IMR-90 (cell line): ENCODE data around the gene TM2D1. TPM values are rescaled to one million over a fixed set of nuclear protein-coding genes. Genes with fewer than 3 reads are reported as not detected.
"Not testable (repeated sequence)": the region's sequence is repeated elsewhere in the genome, so short reads cannot be mapped to it uniquely, and the experiment has no call there.

Experiments
- ATAC-seq: fragments of 200-7000 bp; cut with Tn5 transposase; 2 replicates; pipeline ENCODE4 v1.9.1; 2020; ENCODE audit warnings: low read depth, mild to moderate bottlenecking, moderate library complexity
- BruUV-seq: library from RNA; stranded (reverse); fragments of 400-500 nt; replicated peaks from 2 replicates; lab custom pipeline; 2021; lab: Mats Ljungman, UMichigan
- CTCF ChIA-PET: fragments of 300-600 bp; formaldehyde crosslinking; extraction: SDS; loops from one replicate; lab custom pipeline; 2021; ENCODE audit warnings: antibody characterized with exemption; lab: Yijun Ruan, JAX
- POLR2A ChIA-PET: fragments of 300-600 bp; sonication (Branson Sonifier 250); formaldehyde crosslinking; loops from one replicate; lab custom pipeline; 2022; ENCODE audit warnings: antibody characterized with exemption; ENCODE audit not compliant: unreplicated experiment; lab: Charles Lee
- DNase-seq: peaks from one replicate; pipeline ENCODE4 v3.0.0; 2013
- H2AFZ ChIP-seq: replicated peaks from 2 replicates; pipeline ENCODE3; 2013; ENCODE audit warnings: low read length, mild to moderate bottlenecking; ENCODE audit not compliant: poor library complexity
- H2AK5ac ChIP-seq: 2 replicates; pipeline ENCODE4 v1.6.1; 2013; ENCODE audit warnings: low read depth, low read length, inconsistent platforms
- H2AK9ac ChIP-seq: replicated peaks from 2 replicates; pipeline ENCODE3; 2013; ENCODE audit warnings: mild to moderate bottlenecking, low read depth, low read length, moderate library complexity; ENCODE audit not compliant: poor library complexity
- H2BK120ac ChIP-seq: 2 replicates; pipeline ENCODE4 v1.6.1; 2013; ENCODE audit warnings: low read depth, low read length, inconsistent platforms
- H2BK15ac ChIP-seq: 3 replicates; pipeline ENCODE4 v1.6.1; 2013; ENCODE audit warnings: low read depth, low read length, inconsistent platforms
- H2BK20ac ChIP-seq: 2 replicates; pipeline ENCODE4 v1.6.1; 2013; ENCODE audit warnings: low read depth, mild to moderate bottlenecking, inconsistent platforms, low read length, moderate library complexity
- H2BK5ac ChIP-seq: 2 replicates; pipeline ENCODE4 v1.6.1; 2013; ENCODE audit warnings: mild to moderate bottlenecking, low read depth, low read length, inconsistent platforms; ENCODE audit not compliant: poor library complexity, severe bottlenecking
- H3K14ac ChIP-seq: replicated peaks from 2 replicates; pipeline ENCODE4 v1.6.1; 2013; ENCODE audit warnings: low read depth, low read length, inconsistent platforms
- H3K18ac ChIP-seq: 2 replicates; pipeline ENCODE4 v1.6.1; 2013; ENCODE audit warnings: low read depth, low read length, control low read depth
- H3K23ac ChIP-seq: 2 replicates; pipeline ENCODE4 v1.6.1; 2013; ENCODE audit warnings: low read depth, low read length, inconsistent platforms
- H3K27ac ChIP-seq: 2 replicates; pipeline ENCODE4 v1.5.1; 2013; ENCODE audit warnings: mild to moderate bottlenecking, control low read depth, low read length; ENCODE audit not compliant: insufficient read depth
- H3K27me3 ChIP-seq: 2 replicates; pipeline ENCODE4 v1.6.1; 2013; ENCODE audit warnings: low read length; ENCODE audit not compliant: control insufficient read depth, insufficient read depth
- H3K36me3 ChIP-seq: 2 replicates; pipeline ENCODE4 v1.6.1; 2013; ENCODE audit warnings: low read length, mixed read lengths; ENCODE audit not compliant: control insufficient read depth, insufficient read depth
- H3K4ac ChIP-seq: 2 replicates; pipeline ENCODE4 v1.6.1; 2013; ENCODE audit warnings: low read depth, low read length, inconsistent platforms
- H3K4me1 ChIP-seq: 2 replicates; pipeline ENCODE4 v1.6.1; 2013; ENCODE audit warnings: low read length, mixed read lengths; ENCODE audit not compliant: control insufficient read depth, insufficient read depth
- H3K4me2 ChIP-seq: 2 replicates; pipeline ENCODE4 v1.6.1; 2013; ENCODE audit warnings: low read depth, mild to moderate bottlenecking, control low read depth, low read length, moderate library complexity
- H3K4me3 ChIP-seq: 2 replicates; pipeline ENCODE4 v1.5.1; 2013; ENCODE audit warnings: low read depth, mild to moderate bottlenecking, control low read depth, low read length, moderate library complexity; ENCODE audit not compliant: insufficient read depth
- H3K56ac ChIP-seq: 2 replicates; pipeline ENCODE4 v1.6.1; 2013; ENCODE audit warnings: low read length, inconsistent platforms; ENCODE audit not compliant: insufficient read depth; ENCODE audit errors: extremely low read depth
- H3K79me1 ChIP-seq, 2 experiments: 2 replicates each; pipeline ENCODE4 v1.6.1; 2013; ENCODE audit warnings: low read length in 2 of 2, inconsistent platforms in 1 of 2, low read depth in 1 of 2
- H3K9ac ChIP-seq: 2 replicates; pipeline ENCODE4 v1.6.1; 2013; ENCODE audit warnings: low read depth, low read length, control low read depth
- H3K9me1 ChIP-seq: 2 replicates; pipeline ENCODE4 v1.6.1; 2013; ENCODE audit warnings: low read length, inconsistent platforms; ENCODE audit not compliant: insufficient read depth
- H3K9me3 ChIP-seq: 2 replicates; pipeline ENCODE4 v1.6.1; 2013; ENCODE audit warnings: low read length; ENCODE audit not compliant: control insufficient read depth, insufficient read depth
- H4K20me1 ChIP-seq: 2 replicates; pipeline ENCODE4 v1.6.1; 2013; ENCODE audit warnings: low read length, inconsistent platforms; ENCODE audit not compliant: insufficient read depth
- H4K5ac ChIP-seq: 2 replicates; pipeline ENCODE4 v1.6.1; 2013; ENCODE audit warnings: mild to moderate bottlenecking, low read depth, low read length, control low read depth
- H4K8ac ChIP-seq, 2 experiments: 2 replicates each; pipeline ENCODE4 v1.6.1; 2013; ENCODE audit warnings: low read depth in 2 of 2, low read length in 2 of 2, control low read depth in 1 of 2, inconsistent platforms in 1 of 2
- H4K91ac ChIP-seq: 2 replicates; pipeline ENCODE4 v1.6.1; 2013; ENCODE audit warnings: low read depth, low read length, inconsistent platforms; ENCODE audit not compliant: insufficient read depth
- WGBS, 2 experiments: methylation state at CpG; one replicate each; pipeline versions ENCODE4 v1.1.5 to v1.1.7; 2013; ENCODE audit warnings: missing lambda C conversion rate in 2 of 2; ENCODE audit not compliant: insufficient read length in 1 of 2; ENCODE audit errors: extremely low coverage in 2 of 2; 5-methylcytosine and 5-hydroxymethylcytosine counted together
- dilution Hi-C: fragments of 300-500 bp; cut with HindIII; formaldehyde crosslinking; loops from one replicate; pipeline ENCODE4 v1.14.3; 2018; ENCODE audit warnings: low sequenced_read_pairs; ENCODE audit not compliant: unreplicated experiment
- in situ Hi-C: fragments of 300-500 bp; cut with MboI; formaldehyde crosslinking; loops from 3 replicates; pipeline ENCODE4 v1.14.3; 2019; ENCODE audit warnings: low sequenced_read_pairs, inconsistent platforms, mixed read lengths
- intact Hi-C: fragments of 100-400 bp; cut with micrococcal nuclease; formaldehyde crosslinking; loops from 2 replicates; pipeline ENCODE4 v1.10.0; 2022
- polyA plus RNA-seq, 3 experiments: library from polyadenylated mRNA; depleted of rRNA; stranded (reverse); fragments of >200 nt; gene quantifications; 2 replicates each; pipeline ENCODE4 v1.2.3, GENCODE V29; 2012; ENCODE audit warnings: low replicate concordance in 1 of 3
- total RNA-seq: library from RNA; depleted of rRNA; stranded (reverse); fragments of >200 nt; gene quantifications from 2 replicates; pipeline ENCODE4 v1.2.3, GENCODE V29; 2012

The TM2D1 gene
- total and polyA plus RNA-seq, 2 of the 4 experiments (the other 2 are of a cell fraction), result 14.3 to 32.7 TPM

DNA sequence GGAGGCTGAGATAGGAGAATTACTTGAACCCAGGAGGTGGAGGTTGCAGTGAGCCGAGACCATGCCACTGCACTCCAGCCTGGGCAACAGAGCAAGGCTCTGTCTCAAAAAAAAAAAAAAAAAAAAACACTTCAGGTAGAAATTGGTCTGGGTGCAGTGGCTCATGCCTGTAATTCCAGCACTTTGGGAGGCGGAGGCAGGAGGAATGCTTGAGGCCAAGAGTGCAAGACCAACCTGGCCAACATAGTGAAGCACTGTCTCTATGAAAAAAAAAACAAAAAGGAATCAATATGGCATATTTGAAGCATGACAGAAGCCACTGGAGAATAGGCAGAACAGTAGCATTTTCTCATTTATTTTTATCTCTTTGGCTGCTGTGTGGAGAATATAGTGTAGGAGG lies 48.1 kb downstream of the TM2D1 start:
- H3K18ac ChIP-seq, H4K5ac ChIP-seq, BruUV-seq, H3K9me3 ChIP-seq, H2AK9ac ChIP-seq, H3K4me3 ChIP-seq, H4K20me1 ChIP-seq, H3K23ac ChIP-seq, DNase-seq, dilution Hi-C loops, CTCF ChIA-PET, H3K9me1 ChIP-seq, H2BK5ac ChIP-seq, H3K56ac ChIP-seq, H3K9ac ChIP-seq, H3K36me3 ChIP-seq, H2BK120ac ChIP-seq, H4K91ac ChIP-seq, H3K79me1 ChIP-seq, H2AK5ac ChIP-seq, in situ Hi-C loops, H2BK20ac ChIP-seq, intact Hi-C loops, POLR2A ChIA-PET, H2BK15ac ChIP-seq, H3K4me1 ChIP-seq, H3K27ac ChIP-seq, H4K8ac ChIP-seq, H3K14ac ChIP-seq, ATAC-seq, H3K27me3 ChIP-seq, H2AFZ ChIP-seq, H3K4me2 ChIP-seq, H3K4ac ChIP-seq: not testable (repeated sequence)
- WGBS, 2 experiments, result no CpG with 5 or more reads among the region's 2 CpGs
